SH-SY5Y (cell line): ENCODE data around the gene MED13L.

ENCODE experiments used
- GATA2 ChIP-seq: IDR thresholded peaks from 2 replicates; pipeline ENCODE4 v1.6.1; 2011; ENCODE audit warnings: mild to moderate bottlenecking, low read depth, low read length
- GATA3 ChIP-seq: IDR thresholded peaks from 2 replicates; pipeline ENCODE4 v1.6.1; 2011; ENCODE audit warnings: low read depth, mild to moderate bottlenecking, low read length, moderate library complexity

GRCh38 chr12:116201359-116201758 is 76.1 kb downstream of the MED13L start:
- TF ChIP-seq GATA2 (no peak), GATA3 (no peak)
